DMS 273 (cell line): ENCODE measurements around the gene PACS1.
"Not testable (repeated sequence)": the region's sequence is repeated elsewhere in the genome, so short reads cannot be mapped to it uniquely, and the experiment has no call there.

Source experiments
- DNase-seq: peaks from one replicate; lab custom pipeline; 2025; ENCODE audit not compliant: unreplicated experiment; lab: John Stamatoyannopoulos, UW

The PACS1 gene

GRCh38 chr11:66106786-66107599, 36.9 kb downstream of the PACS1 start:
- no peak for DNase-seq

- DNase-seq, result no peak
Measured at GRCh38 chr11:66107600-66108510, 37.8 kb downstream of the PACS1 start.

GRCh38 chr11:66109294-66109693, 39.2 kb downstream of the PACS1 start:
- no peak for DNase-seq

- no peak for DNase-seq
Measured at GRCh38 chr11:66111158-66111557, 41.1 kb downstream of the PACS1 start.

- peak; percentile 9 for DNase-seq
Measured at GRCh38 chr11:66112041-66112491, 42.0 kb downstream of the PACS1 start.

- DNase-seq, result no peak
Measured at GRCh38 chr11:66112601-66113499, 42.8 kb downstream of the PACS1 start.

- not testable (repeated sequence) for DNase-seq
Measured at GRCh38 chr11:66114957-66115356, 44.9 kb downstream of the PACS1 start.

- no peak for DNase-seq
Measured at GRCh38 chr11:66115638-66116301, 45.7 kb downstream of the PACS1 start.

GRCh38 chr11:66116576-66117361, 46.7 kb downstream of the PACS1 start:
- no peak for DNase-seq

GRCh38 chr11:66118847-66119246, 48.8 kb downstream of the PACS1 start:
- DNase-seq, result no peak

GRCh38 chr11:66119348-66120133, 49.5 kb downstream of the PACS1 start:
- no peak for DNase-seq

- no peak for DNase-seq
Measured at GRCh38 chr11:66121466-66121865, 51.4 kb downstream of the PACS1 start.

- no peak for DNase-seq
Measured at GRCh38 chr11:66123902-66124301, 53.8 kb downstream of the PACS1 start.

GRCh38 chr11:66124564-66124963, 54.5 kb downstream of the PACS1 start:
- DNase-seq, result no peak

GRCh38 chr11:66126064-66126463, 56.0 kb downstream of the PACS1 start:
- no peak for DNase-seq

- peak; percentile 20 for DNase-seq
Measured at GRCh38 chr11:66126808-66127555, 56.9 kb downstream of the PACS1 start.

GRCh38 chr11:66130978-66131377, 60.9 kb downstream of the PACS1 start:
- no peak for DNase-seq
